Kidney (tissue), 14 donors: ENCODE measurements around the gene FAM209B. TPM values are rescaled to one million over a fixed set of nuclear protein-coding genes. Genes with fewer than 3 reads are reported as not detected.

Experiments used
- DNase-seq, 5 donors: peaks; one replicate each; pipeline ENCODE4 v3.0.0-alpha.2; 2013 to 2020
- FAIRE-seq: peaks from 2 replicates; lab custom pipeline; 2012; peaks lifted over from hg19 to GRCh38; lab: Jason Lieb, UNC
- H3K27ac ChIP-seq, 2 donors: one replicate each; pipeline ENCODE4 v1.7.0; 2013; ENCODE audit warnings: low read depth in 2 of 2, low read length in 2 of 2, inconsistent platforms in 1 of 2
- H3K27me3 ChIP-seq: one replicate; pipeline ENCODE4 v1.7.1; 2013; ENCODE audit warnings: low read length, inconsistent platforms; ENCODE audit not compliant: control insufficient read depth, insufficient read depth
- H3K36me3 ChIP-seq, 3 donors: one replicate each; pipeline versions ENCODE4 v1.7.0 to v1.7.1; 2013; ENCODE audit warnings: low read length in 3 of 3, control low read depth in 1 of 3, inconsistent platforms in 1 of 3; ENCODE audit not compliant: insufficient read depth in 3 of 3, control insufficient read depth in 2 of 3
- H3K4me1 ChIP-seq, 3 donors: one replicate each; pipeline versions ENCODE4 v1.7.0 to v1.7.1; 2013; ENCODE audit warnings: low read length in 3 of 3, inconsistent platforms in 1 of 3, low read depth in 1 of 3; ENCODE audit not compliant: control insufficient read depth in 2 of 3, insufficient read depth in 2 of 3
- H3K4me3 ChIP-seq, 3 donors: one replicate each; pipeline versions ENCODE4 v1.7.0 to v1.8.1; 2013; ENCODE audit warnings: low read length in 3 of 3, control low read depth in 1 of 3, inconsistent platforms in 1 of 3
- H3K9ac ChIP-seq, 3 donors: one replicate each; pipeline versions ENCODE4 v1.7.0 to v1.7.1; 2013; ENCODE audit warnings: low read length in 3 of 3, control low read depth in 1 of 3, inconsistent platforms in 1 of 3
- H3K9me3 ChIP-seq, 3 donors: one replicate each; pipeline versions ENCODE4 v1.7.0 to v1.7.1; 2013; ENCODE audit warnings: low read length in 3 of 3, control low read depth in 1 of 3, inconsistent platforms in 1 of 3; ENCODE audit not compliant: control insufficient read depth in 2 of 3, insufficient read depth in 1 of 3
- intact Hi-C: fragments of 100-400 bp; cut with DNase I; formaldehyde crosslinking; loops from one replicate; pipeline ENCODE4 v1.11.1; 2022
- polyA plus RNA-seq: library from polyadenylated mRNA; stranded (reverse); fragments of 350-450 nt; fragmentation: Illumina TruSeq; extraction: RNeasy Lipid Tissue Mini Kit (QIAGEN cat#74804); gene quantifications from one replicate; pipeline ENCODE4 v1.2.3, GENCODE V29; 2014; ENCODE audit warnings: low read depth, low replicate concordance; ENCODE audit not compliant: insufficient read depth
- total RNA-seq: library from RNA; stranded (reverse); fragmentation: NEBNext Ultra II Directional; extraction: Animal tissue kit (Norgen Biotek cat#: 25700); gene quantifications from one replicate; pipeline ENCODE4 v1.2.1, GENCODE V29; 2021
- TF ChIP-seq, protein P1 (sequence below): IDR thresholded peaks from 3 replicates; pipeline ENCODE4 v1.5.1; 2012; ENCODE audit warnings: mild to moderate bottlenecking, moderate library complexity, borderline replicate concordance; ENCODE audit not compliant: insufficient read depth; ENCODE audit errors: extremely low read depth
- donor health status: control.
- donor health status: control.
- donor health status: control.
- donor health status: control.
- donor health status: control.
- donor health status: DM: yes; HTN: yes; CAD: no.
- donor health status: Normal renal cell carcinoma (clear cell type).

Gene FAM209B
- total and polyA plus RNA-seq, 2 donors from 2014 or later, result not detected

GRCh38 chr20:56566621-56567020 is 33.6 kb downstream of the FAM209B start:
- H3K27me3 ChIP-seq, result no peaks in the 10 kb centered on the region
- FAIRE-seq (no peak), DNase-seq (peak in 2 of 5 donors; percentile 32 to 47)
- H3K4me3 ChIP-seq, result no peak overlapping the region
- intact Hi-C loops, result no loop called here
- TF ChIP-seq, protein P1, sequence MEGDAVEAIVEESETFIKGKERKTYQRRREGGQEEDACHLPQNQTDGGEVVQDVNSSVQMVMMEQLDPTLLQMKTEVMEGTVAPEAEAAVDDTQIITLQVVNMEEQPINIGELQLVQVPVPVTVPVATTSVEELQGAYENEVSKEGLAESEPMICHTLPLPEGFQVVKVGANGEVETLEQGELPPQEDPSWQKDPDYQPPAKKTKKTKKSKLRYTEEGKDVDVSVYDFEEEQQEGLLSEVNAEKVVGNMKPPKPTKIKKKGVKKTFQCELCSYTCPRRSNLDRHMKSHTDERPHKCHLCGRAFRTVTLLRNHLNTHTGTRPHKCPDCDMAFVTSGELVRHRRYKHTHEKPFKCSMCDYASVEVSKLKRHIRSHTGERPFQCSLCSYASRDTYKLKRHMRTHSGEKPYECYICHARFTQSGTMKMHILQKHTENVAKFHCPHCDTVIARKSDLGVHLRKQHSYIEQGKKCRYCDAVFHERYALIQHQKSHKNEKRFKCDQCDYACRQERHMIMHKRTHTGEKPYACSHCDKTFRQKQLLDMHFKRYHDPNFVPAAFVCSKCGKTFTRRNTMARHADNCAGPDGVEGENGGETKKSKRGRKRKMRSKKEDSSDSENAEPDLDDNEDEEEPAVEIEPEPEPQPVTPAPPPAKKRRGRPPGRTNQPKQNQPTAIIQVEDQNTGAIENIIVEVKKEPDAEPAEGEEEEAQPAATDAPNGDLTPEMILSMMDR, result no peak
- no peaks in the 10 kb centered on the region for H3K36me3 ChIP-seq
- H3K27ac ChIP-seq, result no peak overlapping the region
- H3K9me3 ChIP-seq, result no peaks in the 10 kb centered on the region
- H3K4me1 ChIP-seq, result no peaks in the 10 kb centered on the region
- H3K9ac ChIP-seq, result no peak overlapping the region

GRCh38 chr20:56570832-56571231 is 37.8 kb downstream of the FAM209B start:
- TF ChIP-seq, protein P1, result no peak
- no peaks in the 10 kb centered on the region for H3K27me3 ChIP-seq

GRCh38 chr20:56572172-56572571 is 39.1 kb downstream of the FAM209B start:
- Histone ChIP-seq H3K4me1 (no peaks in the 10 kb centered on the region), H3K27me3 (no peaks in the 10 kb centered on the region), H3K9ac (no peak overlapping the region), H3K9me3 (no peaks in the 10 kb centered on the region), H3K36me3 (no peaks in the 10 kb centered on the region), H3K4me3 (no peak overlapping the region), H3K27ac (no peak overlapping the region)
- FAIRE-seq (no peak), DNase-seq (peak in 1 of 5 donors; percentile 12)
- TF ChIP-seq, protein P1, result no peak
- intact Hi-C loops, result no loop called here

More at GRCh38 chr20:56570832-56571231, 37.8 kb downstream of the FAM209B start:
- no peaks in the 10 kb centered on the region for H3K9me3 ChIP-seq
- H3K36me3 ChIP-seq, result no peaks in the 10 kb centered on the region
- no peak overlapping the region for H3K27ac ChIP-seq
- DNase-seq (no peak), FAIRE-seq (no peak)
- H3K9ac ChIP-seq, result no peak overlapping the region
- H3K4me1 ChIP-seq, result no peaks in the 10 kb centered on the region
- intact Hi-C loops, result no loop called here
- no peak overlapping the region for H3K4me3 ChIP-seq

- no peak for FAIRE-seq
- intact Hi-C loops, result no loop called here
- TF ChIP-seq, protein P1, result no peak
Observed at GRCh38 chr20:56573986-56574385, 40.9 kb downstream of the FAM209B start.

More at GRCh38 chr20:56573986-56574385, 40.9 kb downstream of the FAM209B start:
- no peak for DNase-seq
- Histone ChIP-seq H3K36me3 (no peaks in the 10 kb centered on the region), H3K9me3 (no peaks in the 10 kb centered on the region), H3K27ac (no peak overlapping the region), H3K27me3 (no peaks in the 10 kb centered on the region), H3K9ac (no peak overlapping the region), H3K4me3 (no peak overlapping the region), H3K4me1 (no peaks in the 10 kb centered on the region)
